Measurements from ENCODE around the gene NCOA4.

- TF ChIP-seq CTCF (IDR thresholded peaks at IDR 0.05 in 4 of 5, conservative IDR thresholded peaks at IDR 0.05 in 1 of 5) (no peak), POLR2A (IDR thresholded peaks at IDR 0.05) (no peak)
These were observed 45.4 kb upstream of the NCOA4 start for GRCh38 chr10:46075869-46076268.

Measured in gastrocnemius medialis (tissue), 4 donors.